Spleen (tissue), 7 donors: ENCODE data around the gene YKT6.

Experiments used
- POLR2A ChIP-seq, 3 donors: fragments of 450-650 bp; IDR thresholded peaks; one replicate each; pipeline ENCODE4 v1.5.1; 2017; ENCODE audit warnings: antibody characterized with exemption in 3 of 3, mild to moderate bottlenecking in 1 of 3
- TF ChIP-seq, protein P1 (sequence below), 11 experiments: fragments of 200-600 bp in 7 of 11; fragments of 450-650 bp in 4 of 11; sonication (generic) in 4 of 11; IDR thresholded peaks in 8 of 11; conservative IDR thresholded peaks in 3 of 11; 1 replicate in 7 of 11; 2 replicates in 4 of 11; pipeline versions ENCODE4 v1.4.0 to v1.8.0; 2016 to 2021; ENCODE audit warnings: antibody characterized with exemption in 11 of 11, inconsistent platforms in 4 of 11, mild to moderate bottlenecking in 1 of 11
- donor health status: DM: no; HTN: no; CAD: no; lungs with moderate emphysema.
- donor health status: DM: no; HTN: no; CAD: no.
- donor health status: DM: no; HTN: no; CAD: no.

DNA sequence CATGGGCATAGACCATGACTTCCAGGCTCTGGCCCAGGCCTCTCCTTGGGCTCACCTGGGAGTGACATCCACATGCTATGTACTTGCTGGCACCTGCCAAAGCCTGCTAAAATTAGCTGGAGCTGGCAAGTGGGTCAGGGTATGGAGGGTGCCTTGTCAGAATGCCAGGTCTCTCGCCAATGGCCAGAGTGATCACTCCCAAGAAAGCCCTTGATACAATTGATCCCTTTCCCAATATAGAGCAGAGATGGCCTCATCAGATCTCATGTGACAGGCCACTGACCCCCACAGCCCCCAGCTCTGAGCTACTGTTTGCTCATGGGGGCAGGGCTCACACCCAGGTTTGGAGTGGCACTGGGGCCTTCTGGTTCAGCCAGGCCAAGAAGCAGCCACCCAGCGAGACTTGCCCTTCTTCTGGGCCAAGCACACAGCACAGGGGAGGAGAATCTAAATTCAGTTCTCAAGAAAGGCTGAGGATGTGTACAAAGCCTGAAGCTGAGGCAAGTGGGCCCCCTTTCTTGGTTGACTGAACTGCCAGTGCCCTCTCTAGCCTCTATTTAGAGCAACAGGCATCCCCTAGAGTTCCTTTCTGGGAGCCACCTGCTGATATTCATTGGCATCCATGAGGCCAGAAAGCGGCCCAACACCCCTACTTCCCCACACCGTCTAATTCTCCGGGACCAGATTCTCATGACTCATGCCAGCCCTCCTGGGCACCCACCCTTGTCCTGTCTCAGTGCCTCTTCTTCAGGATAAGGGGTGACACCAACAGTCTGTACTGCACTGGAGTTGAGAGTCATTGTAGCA is 40.8 kb upstream of the YKT6 start:
- TF ChIP-seq, protein P1, sequence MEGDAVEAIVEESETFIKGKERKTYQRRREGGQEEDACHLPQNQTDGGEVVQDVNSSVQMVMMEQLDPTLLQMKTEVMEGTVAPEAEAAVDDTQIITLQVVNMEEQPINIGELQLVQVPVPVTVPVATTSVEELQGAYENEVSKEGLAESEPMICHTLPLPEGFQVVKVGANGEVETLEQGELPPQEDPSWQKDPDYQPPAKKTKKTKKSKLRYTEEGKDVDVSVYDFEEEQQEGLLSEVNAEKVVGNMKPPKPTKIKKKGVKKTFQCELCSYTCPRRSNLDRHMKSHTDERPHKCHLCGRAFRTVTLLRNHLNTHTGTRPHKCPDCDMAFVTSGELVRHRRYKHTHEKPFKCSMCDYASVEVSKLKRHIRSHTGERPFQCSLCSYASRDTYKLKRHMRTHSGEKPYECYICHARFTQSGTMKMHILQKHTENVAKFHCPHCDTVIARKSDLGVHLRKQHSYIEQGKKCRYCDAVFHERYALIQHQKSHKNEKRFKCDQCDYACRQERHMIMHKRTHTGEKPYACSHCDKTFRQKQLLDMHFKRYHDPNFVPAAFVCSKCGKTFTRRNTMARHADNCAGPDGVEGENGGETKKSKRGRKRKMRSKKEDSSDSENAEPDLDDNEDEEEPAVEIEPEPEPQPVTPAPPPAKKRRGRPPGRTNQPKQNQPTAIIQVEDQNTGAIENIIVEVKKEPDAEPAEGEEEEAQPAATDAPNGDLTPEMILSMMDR (IDR thresholded peaks at IDR 0.05 in 8 of 11, conservative IDR thresholded peaks at IDR 0.05 in 3 of 11), result no peak
- no peak for TF ChIP-seq POLR2A (IDR thresholded peaks at IDR 0.05)
